ENCODE results near the gene PDS5A. TPM values are rescaled to one million over a fixed set of nuclear protein-coding genes. Genes with fewer than 3 reads are reported as not detected.

The PDS5A gene
- total and polyA plus RNA-seq, 3 experiments from 2014 or later = 49.2 to 111 (median 111) TPM

Other genes with a start within 250 kb of the PDS5A start
- gene N4BP2, start 78.9 kb upstream of the PDS5A start, total RNA-seq = 10 to 100 TPM; 18.0 to 21.1 TPM
- 10.3 TPM for gene N4BP2, start 78.9 kb upstream of the PDS5A start, polyA plus RNA-seq
- 100 to 1,000 TPM; 148 TPM for gene RHOH, start 219.1 kb upstream of the PDS5A start, total RNA-seq
- gene RHOH, start 219.1 kb upstream of the PDS5A start, polyA plus RNA-seq = 262 TPM